Measurements from ENCODE around the gene NRG3.
"Not testable (repeated sequence)": the region's sequence is repeated elsewhere in the genome, so short reads cannot be mapped to it uniquely, and the experiment has no call there.

Gene NRG3

DNA sequence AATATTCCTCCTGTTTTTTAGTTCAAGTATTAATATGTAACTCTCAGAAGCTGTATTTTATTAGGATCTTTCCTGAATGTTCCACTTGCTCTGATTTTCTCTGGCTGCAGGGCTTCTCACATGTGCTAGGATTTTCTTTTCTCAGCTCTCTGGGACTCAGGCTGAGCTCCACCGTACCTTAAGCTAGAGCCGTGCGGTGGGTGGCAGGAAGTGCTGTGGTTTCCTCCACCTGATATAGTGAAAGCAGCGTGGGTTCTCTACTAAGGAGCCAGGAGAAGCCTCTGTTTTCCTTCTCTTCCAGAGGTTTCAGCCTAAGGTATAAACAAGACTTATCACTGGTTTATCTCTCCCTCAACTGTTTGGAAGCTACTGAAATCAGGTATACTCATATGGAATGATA lies 433.6 kb downstream of the NRG3 start:
- DNase-seq, result no peak

DNA sequence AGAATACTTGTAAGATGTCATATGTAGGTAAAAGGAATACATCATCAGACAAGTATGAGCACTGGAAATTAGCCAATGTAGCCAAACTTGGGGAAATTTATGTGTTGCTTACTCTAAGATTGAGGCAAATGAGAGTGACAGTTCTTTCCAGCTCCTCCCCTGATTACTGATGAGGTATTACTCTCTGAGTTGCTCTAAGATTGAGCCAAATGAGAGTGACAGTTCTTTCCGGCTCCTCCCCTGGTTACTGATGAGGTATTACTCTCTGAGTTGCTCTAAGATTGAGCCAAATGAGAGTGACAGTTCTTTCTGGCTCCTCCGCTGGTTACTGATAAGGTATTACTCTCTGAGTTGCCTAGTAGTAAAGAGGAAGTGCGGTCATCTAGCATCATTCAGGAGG lies 435.8 kb downstream of the NRG3 start:
- no peak for DNase-seq

DNA sequence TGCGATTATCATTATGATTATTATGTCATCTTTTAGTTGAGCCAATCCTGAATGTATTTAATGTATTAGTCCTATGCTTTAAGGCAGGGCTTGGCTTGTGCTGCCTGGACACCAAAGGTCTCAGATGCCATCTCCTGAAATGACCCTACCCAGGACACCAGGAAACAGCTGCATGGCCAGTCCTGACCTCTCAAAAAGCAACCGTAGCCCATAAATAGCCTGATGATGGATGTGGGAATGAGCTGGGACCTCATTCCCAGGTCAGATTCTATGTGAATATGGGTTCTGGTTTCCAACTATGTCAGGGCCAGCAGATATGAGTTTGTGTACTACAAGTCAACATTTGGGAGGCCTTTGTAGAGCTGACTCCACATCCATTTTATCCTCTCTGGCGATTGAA lies 438.4 kb downstream of the NRG3 start:
- DNase-seq, result no peak

DNA sequence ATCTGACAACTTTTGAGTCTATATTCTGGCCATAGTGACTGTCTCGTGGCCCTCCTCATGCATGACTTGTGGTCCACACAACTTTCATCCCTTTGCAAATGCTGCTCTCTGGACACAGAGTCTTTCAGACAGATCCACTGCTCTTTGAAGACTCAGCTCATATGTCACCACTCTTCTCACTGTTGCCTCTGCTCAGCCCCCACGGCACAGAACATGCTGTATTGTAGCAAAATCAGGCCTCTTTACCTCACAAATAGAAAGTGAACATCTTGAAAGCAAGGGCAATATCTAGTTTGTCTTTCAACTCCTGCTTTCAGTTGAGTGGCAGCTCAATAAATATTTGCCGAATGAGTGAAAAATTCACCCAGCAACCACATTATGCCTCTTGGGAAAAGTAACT lies 443.5 kb downstream of the NRG3 start:
- no peak for DNase-seq

DNA sequence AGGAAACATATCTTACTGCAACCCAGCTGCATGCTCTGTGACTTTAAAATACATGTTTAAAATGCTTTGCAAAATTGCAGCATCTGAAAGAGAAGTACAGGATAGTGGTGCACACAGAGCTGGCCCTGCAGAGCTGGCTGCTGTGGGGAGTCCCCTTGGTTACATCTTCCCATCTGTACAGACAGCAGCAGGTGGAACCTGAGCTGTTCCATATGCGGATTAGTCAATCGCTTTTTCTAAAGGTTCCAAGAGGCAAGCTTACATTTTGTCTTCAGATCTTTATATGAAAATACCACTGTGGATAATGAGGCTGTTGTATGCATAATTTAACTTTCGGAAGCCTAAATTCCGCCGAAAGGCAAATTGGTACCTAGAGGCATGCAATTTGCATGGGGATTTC lies 444.1 kb downstream of the NRG3 start:
- no peak for DNase-seq

DNA sequence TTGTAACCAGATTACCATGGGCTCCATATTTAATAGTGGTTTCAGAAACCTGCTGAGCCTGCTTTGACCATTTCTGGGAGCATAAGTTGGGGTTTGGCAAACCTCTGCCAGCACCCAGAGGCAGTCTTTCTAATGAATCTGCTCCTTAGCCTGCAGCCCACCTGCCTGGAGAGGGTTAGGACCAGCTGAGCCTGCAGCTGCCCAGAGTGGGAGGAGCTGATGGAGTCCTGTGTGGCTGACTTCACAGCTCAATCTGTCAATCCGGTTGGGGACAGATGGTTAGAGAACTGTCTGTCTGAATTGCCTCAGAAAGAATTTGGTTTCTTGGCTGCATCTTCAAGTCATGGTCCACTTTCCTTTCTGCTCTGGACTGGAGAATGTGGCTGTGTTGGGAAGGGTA lies 444.6 kb downstream of the NRG3 start:
- no peak for DNase-seq

DNA sequence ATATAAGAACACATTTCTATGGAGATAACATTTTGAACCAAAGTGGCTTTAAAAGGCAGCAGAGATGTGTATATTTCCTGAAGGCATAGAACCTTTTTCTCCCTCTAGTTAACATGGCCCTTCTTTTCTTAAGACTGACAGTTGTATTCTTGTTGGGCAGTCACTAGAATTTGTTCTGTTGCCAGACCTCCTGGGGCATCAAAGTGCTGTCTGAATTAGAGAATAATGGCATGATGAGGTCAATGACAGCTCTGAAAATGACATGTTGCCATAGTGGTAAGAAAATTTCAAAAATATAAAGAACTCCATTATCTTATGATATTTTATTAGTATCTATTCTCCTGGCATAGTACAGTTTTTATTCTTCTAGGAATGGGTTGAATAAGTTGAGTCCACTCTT lies 446.7 kb downstream of the NRG3 start:
- DNase-seq, result no peak

DNA sequence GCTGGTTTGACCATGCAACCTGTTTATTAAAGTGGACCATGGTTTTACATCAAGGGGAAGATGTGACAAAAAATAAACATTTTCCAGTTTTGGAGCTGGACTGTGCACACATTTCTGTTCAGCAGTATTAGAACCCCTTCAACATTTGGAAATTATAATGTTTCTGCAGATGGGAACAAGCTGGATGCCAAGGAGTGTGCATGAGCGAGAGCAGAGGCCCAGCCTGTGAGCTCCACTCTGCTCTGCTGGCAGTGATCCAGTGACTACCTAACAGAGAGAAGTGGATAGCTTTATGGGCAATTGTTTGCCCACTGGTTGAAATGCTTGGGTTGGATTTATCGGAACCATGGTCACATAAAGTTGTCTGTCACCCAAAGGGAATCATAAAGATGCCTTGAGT lies 456.7 kb downstream of the NRG3 start:
- no peak for DNase-seq

DNA sequence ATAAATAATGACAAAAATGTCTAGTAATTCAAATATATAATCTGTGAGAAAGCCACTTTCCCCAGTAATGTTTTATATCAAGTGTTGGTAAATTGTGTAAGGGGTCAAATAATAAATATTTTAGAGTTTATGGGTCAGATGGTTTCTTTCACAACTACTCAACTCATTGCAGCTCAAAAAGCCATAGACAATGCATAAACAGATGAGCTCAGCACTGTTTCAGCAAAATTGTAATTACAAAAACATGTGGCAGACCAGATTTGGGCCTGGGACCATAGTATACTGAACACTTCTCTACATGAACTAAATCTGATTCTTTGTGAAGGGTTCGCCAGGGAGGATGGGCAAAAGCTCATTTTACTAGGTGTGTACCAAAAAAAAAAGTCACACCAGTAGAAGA lies 460.8 kb downstream of the NRG3 start:
- no peak for DNase-seq

DNA sequence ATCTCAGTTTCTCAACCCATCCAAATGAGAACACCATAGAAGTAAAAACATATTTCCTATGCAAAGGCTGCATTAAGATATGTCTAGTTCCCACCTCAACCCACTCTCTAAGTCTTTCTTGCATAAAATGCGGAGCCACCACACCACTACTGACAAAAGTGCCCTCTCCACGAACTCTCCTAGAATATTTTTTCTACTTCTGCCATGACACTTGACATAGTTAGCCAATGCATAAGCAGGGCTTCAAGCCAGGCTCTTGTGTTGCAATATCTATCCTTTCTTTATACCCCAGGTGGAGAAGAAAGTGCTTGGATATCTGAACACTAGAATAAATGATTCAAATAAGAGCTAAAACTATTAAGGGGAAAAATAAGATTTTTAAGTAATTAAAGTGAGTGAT lies 465.2 kb downstream of the NRG3 start:
- no peak for DNase-seq

DNA sequence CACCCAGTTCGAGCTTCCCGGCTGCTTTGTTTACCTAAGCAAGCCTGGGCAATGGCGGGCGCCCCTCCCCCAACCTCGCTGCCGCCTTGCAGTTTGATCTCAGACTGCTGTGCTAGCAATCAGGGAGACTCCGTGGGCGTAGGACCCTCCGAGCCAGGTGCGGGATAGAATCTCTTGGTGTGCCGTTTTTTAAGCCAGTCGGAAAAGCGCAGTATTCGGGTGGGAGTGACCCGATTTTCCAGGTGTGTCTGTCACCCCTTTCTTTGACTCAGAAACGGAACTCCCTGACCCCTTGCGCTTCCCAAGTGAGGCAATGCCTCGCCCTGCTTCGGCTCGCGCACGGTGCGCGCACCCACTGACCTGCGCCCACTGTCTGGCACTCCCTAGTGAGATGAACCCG lies 474.6 kb downstream of the NRG3 start:
- not testable (repeated sequence) for DNase-seq

DNA sequence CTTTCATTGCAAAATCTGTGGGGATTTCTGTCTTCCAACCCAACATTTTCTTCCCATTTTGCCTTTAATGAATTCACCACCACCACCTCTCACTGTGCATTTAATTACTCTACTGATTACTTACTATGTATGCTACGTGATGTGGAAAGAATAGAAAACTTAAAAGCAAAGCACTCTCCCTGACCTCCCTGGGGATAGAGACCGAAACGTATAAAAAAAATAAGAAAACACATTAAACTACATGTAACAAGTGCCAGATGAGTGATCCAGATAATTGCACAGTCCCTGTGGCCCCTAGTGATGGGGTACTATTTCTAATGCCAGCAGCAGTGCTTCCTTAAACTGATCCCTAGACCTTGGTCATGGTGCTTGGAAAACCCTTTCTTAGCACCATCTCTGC lies 478.4 kb downstream of the NRG3 start:
- no peak for DNase-seq

DNA sequence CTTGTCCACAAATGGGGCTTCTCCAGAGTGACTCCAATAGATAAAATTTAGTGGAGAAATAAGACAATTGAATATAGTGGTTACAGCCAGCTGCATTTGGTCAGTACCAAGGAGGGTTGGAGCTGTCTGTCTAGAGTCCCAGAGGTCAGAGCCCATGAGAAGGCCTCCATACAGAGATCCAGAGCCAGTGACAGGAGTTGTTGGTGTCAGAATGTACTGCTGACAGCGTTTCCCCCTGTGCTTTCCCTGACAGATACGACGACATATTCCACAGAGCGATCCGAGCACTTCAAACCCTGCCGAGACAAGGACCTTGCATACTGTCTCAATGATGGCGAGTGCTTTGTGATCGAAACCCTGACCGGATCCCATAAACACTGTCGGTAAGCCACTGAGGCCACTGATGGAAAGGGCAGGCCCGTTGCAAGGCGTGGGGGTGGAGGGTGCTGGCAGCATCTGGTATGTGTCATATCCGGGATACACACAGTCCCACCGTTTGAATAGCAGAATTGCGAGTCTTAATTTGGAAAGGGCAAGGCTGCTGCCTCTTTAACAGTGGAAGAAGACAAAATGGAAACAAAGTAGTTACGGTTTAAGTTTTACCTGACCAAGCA lies 483.6 kb downstream of the NRG3 start:
- DNase-seq, result no peak

DNA sequence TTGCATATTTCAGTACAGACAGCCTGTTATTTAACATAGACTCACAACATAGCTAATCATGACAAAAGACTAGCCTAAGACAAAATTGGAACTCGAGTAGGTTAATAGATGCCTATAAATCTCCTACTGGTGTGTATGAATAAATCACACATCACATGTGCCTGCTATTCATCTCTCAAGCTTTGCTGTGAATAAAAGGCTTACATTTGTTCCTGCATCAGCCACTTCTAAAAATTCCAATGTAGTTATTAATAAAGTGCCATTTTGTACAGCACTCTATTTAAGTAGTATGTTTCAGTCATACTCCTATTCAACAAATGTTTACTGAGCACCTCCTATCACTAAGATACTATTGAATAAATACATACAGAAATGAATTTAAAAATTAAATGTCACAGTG lies 486.3 kb downstream of the NRG3 start:
- no peak for DNase-seq

DNA sequence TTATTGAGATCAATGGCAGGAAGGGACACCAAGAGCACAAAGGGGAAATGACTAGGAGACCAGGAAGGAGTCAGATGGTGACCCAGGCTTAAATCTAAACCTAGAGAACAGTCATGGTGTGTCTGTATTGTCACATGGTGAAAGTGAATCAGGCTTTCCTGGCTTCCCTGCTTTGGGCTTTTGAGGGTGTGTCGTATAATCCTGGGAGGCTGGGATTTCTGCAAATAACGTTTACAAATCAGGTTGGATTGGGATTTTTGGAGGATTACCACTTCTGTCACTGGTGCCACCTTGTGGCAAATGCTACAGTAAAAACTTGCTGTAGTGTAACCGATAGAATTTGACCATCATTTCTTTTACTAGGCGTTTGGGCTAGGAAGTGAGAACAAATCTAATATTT lies 502.6 kb downstream of the NRG3 start:
- no peak for DNase-seq

DNA sequence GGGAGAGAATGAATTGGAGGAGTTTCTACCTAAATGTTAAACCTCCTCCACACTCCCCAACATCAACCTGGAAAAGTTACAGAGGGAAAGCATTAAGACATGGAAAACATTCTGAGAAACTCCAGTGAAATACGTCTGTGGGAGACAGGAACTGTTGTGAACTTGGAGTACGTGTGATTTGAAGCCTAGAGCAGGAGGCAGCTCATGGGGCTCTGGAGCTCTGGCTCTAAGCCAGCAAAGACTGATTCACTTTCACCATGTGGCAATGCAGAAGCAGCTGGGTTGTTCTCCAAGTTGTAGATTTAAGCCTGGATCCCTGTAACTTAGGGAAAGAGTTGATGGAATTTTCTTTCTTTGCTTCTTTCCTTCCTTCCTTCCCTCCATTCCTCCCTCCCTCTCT lies 503.2 kb downstream of the NRG3 start:
- DNase-seq, result no peak

DNA sequence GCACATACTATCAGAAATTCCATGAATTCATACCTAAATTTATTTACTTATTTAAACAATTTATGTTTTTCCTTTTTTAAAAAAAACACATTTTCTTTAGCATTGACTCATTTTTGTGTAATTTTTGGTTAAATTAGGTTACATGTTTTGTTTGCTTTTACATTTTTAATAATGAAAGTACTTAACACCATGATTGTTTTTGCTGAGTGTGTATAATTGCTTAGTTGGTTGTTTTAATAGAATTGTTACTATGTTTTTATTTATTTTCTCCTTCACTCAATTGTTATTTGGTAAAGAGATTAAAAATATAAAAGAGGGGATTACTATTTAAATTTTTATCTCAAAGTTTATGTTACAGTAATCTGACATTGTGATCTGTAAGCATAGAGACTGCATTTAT lies 508.4 kb downstream of the NRG3 start:
- no peak for DNase-seq

DNA sequence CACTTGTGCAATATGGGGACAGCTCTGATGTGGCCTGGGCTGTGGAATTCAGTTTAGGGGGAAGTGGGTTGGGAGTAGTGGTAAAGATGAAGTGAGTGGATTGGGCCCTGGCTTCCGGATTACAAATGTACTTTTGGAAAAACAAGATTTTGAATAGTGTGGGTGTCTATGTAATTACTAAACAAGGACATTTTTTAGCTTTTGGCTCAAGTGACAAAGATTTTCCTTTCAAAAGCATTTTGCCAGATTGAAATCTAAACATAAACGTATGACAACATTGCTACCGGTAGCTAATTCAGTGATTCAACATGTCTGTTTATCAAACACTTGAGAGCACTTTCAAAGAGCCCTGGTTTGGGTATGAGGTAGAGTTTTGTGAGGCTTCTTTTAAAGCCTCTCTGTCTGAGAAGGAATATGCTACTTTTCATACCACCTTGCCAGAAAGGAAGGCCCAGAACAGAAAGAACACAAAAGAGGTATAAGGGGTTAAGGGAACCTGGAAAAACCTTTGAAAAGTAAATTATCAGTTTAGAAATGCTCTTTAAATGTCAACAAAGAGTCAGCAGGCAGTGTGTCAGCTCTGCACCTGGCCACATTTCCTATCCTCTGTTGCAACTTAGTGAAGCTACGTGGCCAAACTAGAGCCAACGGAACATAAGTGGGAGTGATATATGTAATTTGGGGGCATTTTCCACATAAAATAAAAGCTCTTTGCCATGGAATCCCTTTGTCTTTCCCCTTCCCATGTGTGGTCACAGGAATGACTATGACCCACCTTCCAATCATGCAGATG lies 516.1 kb downstream of the NRG3 start:
- no peak for DNase-seq

DNA sequence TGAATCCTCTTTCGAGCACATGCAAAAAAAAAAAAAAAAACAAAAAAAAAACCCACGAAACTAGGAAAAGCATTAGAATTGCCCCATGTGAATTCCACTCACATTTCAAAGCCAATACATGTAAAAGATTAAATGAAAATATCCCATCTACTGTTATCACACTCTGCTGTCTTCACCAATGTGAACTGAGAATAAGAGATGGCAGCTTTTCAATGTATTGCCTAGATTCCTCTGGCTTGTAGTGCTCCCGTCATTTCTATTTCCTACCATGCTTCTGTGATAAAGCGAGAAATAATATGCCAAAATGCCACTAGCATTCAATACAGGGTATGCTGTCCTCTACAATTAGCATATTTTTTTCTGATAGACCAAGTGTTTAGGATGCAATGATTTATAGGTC lies 517.0 kb downstream of the NRG3 start:
- DNase-seq, result no peak

DNA sequence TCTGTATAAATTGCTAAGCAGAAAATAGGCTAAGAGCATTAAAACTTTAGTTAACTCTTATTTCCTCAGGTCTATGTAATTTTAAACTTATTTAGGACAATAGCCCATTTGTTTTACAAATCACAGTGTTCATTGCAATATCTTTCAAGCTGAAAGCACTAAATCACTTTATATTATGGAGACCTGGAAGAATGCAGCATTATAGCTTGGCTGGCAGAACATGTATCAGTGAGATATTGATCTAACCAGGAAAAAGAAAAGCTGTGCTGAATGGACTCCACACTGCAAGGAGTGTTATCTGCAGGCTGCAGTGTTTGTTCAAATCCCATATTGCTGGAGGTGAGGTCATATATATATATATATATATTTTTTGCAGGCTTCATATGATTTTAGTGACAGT lies 517.5 kb downstream of the NRG3 start:
- DNase-seq, result no peak

DNA sequence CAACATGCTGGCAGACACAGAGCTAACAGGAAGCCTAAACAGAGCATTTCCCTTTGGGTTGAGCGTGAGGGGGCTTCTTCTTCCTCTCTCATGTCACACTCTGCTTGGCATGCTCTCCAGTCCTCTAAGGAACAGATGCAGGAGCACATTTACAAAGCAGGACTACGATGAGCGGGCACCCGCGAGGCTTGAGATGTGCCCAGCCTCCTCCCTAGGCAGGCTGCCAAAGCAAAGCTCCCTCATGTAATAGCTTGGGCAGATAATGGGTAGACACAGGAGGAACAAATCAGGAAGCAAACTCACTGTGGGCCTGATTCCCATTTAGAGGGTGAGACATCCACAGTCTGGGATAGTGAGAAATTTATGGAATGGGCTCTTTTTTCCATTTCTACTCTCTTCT lies 519.1 kb downstream of the NRG3 start:
- no peak for DNase-seq

DNA sequence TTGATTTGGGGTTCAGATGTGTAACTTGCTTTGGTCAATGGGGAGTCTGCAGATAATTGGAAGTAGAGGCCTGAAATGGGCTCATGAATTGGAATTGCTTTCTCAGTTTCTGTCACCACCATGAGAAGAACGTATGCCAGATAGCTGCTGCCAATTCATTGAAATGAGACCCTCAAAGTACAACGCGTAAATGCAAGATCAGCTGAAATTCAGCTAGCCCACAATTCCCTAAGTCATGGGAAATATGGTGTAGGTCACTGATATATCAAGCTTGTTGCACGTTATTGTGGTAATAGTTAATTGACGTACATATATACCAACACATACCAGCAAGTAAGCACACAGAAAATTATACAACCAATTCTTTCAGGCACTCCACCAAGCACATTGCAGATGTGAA lies 520.0 kb downstream of the NRG3 start:
- DNase-seq, result no peak

DNA sequence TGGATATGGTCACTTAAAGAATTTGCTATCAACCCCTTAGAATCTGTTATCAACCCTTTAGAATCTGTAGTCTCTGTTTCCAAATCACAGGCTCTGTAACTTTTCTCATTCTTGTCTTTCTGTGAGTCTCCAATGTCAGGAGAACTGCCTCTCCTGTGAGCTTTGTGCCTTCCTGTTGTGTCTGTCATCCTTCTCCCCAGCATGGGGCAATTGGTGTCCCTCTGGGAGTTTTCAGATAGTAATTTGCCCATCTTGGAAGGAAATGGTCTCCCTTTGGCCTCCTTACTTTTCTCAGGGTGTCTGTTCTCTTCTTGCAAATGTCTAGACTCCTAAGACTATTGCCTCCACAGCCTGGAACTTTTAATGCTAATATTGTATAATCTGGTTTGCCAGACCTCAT lies 521.9 kb downstream of the NRG3 start:
- no peak for DNase-seq

DNA sequence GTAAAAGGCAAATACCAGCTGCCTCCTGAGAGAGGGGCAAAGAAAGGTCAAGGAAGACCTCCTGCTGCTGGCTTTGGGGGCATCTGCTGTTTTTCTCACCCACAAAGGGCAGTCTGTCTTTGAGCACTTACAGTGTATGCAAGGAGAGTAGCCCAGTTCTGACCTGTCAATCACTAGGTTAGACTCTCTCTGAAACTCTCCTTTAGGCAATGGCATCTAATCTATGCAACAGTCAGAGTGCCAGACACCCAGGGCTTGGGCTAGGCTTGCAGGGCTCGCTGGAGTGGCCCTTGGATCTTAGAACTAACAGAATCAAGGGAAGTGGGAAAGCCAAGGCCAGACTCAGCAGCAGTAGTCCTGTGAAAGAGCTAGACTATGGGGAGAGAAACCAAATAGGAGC lies 522.9 kb downstream of the NRG3 start:
- no peak for DNase-seq

DNA sequence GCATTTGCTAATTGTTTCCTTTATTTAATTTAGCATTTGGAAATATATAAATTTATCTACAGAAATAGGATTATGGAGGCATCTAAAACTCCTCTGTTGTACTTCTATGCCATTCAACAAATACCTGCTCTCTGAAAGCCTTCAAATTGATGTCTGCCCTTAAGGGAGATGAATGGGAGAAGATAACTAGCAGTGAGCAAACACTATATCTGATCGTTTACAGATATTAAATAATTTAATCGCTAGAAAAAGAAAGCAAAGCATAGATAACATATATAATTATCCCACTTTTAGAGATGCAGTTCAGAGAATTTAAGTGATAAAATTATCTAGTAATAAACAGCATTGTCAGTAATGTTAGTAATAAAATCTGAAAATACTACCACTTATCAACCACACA lies 524.9 kb downstream of the NRG3 start:
- no peak for DNase-seq

All from NK-92 treated with Interleukin-12 subunit alpha and Interleukin-12 subunit beta, amount 100 ng/mL, for 24 hours (cell line).